Tibial nerve (tissue), 4 donors: ENCODE data around the gene LRRC3.
"Not testable (repeated sequence)": the region's sequence is repeated elsewhere in the genome, so short reads cannot be mapped to it uniquely, and the experiment has no call there.

ENCODE experiments used
- EP300 ChIP-seq, 2 donors: sonication (generic); formaldehyde crosslinking; IDR thresholded peaks; one replicate each; pipeline ENCODE4 v1.6.1; 2017; ENCODE audit warnings: antibody characterized with exemption in 2 of 2, mild to moderate bottlenecking in 1 of 2
- TF ChIP-seq, protein P1 (sequence below), 5 experiments: fragments of 200-600 bp in 3 of 5; fragments of 450-650 bp in 2 of 5; sonication (generic) in 3 of 5; IDR thresholded peaks; one replicate each; pipeline ENCODE4 v1.5.1; 2016 to 2019; ENCODE audit warnings: antibody characterized with exemption in 5 of 5, mild to moderate bottlenecking in 3 of 5, moderate library complexity in 2 of 5

- TF ChIP-seq, protein P1, sequence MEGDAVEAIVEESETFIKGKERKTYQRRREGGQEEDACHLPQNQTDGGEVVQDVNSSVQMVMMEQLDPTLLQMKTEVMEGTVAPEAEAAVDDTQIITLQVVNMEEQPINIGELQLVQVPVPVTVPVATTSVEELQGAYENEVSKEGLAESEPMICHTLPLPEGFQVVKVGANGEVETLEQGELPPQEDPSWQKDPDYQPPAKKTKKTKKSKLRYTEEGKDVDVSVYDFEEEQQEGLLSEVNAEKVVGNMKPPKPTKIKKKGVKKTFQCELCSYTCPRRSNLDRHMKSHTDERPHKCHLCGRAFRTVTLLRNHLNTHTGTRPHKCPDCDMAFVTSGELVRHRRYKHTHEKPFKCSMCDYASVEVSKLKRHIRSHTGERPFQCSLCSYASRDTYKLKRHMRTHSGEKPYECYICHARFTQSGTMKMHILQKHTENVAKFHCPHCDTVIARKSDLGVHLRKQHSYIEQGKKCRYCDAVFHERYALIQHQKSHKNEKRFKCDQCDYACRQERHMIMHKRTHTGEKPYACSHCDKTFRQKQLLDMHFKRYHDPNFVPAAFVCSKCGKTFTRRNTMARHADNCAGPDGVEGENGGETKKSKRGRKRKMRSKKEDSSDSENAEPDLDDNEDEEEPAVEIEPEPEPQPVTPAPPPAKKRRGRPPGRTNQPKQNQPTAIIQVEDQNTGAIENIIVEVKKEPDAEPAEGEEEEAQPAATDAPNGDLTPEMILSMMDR (IDR thresholded peaks at IDR 0.05), result not testable (repeated sequence)
- TF ChIP-seq EP300 (IDR thresholded peaks at IDR 0.05), result not testable (repeated sequence)
Measured at GRCh38 chr21:44417621-44418107, 37.6 kb upstream of the LRRC3 start.
